ENCODE results near the gene SETDB2. TPM values are rescaled to one million over a fixed set of nuclear protein-coding genes. Genes with fewer than 3 reads are reported as not detected.

Gene SETDB2
- total RNA-seq, 4 donors from 2014 or later = 10.0 to 13.4 (median 10.6) TPM

DNA sequence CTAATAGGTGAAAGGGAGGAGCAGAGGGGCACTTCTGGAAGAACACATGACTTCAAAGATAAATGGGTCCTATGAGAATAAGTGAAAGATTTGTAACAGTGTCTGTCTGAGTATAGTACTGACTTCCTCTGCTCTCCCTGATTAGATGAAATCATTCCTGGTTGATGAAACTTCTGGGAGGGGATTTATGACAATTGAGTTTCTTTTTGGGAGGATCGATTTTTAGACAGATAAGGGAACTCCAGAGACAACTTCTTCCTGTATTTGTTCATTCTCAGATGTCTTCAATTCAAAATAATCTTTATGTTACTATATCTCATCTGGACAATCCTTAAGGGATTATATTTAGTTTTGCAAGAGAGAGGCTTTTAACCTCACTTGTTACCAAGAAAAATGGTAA is 20.0 kb downstream of the SETDB2 start:
- H3K4me3 ChIP-seq = no peak overlapping the region
- WGBS, 2 donors (ENCODE audit: low coverage in 1 of 2) = 60 to 72% methylated on average over 1 of the region's 1 CpG
- H3K9me3 ChIP-seq = peaks cover 0 to 7% (median 0%) of the 10 kb centered on the region in 3 donors
- H3K4me1 ChIP-seq = no peaks in the 10 kb centered on the region
- H3K27me3 ChIP-seq = no peaks in the 10 kb centered on the region
- TF ChIP-seq POLR2A (IDR thresholded peaks at IDR 0.05) (no peak), POLR2AphosphoS5 (IDR thresholded peaks at IDR 0.05) (no peak), EP300 (IDR thresholded peaks at IDR 0.05) (no peak)
- TF ChIP-seq, protein P1, sequence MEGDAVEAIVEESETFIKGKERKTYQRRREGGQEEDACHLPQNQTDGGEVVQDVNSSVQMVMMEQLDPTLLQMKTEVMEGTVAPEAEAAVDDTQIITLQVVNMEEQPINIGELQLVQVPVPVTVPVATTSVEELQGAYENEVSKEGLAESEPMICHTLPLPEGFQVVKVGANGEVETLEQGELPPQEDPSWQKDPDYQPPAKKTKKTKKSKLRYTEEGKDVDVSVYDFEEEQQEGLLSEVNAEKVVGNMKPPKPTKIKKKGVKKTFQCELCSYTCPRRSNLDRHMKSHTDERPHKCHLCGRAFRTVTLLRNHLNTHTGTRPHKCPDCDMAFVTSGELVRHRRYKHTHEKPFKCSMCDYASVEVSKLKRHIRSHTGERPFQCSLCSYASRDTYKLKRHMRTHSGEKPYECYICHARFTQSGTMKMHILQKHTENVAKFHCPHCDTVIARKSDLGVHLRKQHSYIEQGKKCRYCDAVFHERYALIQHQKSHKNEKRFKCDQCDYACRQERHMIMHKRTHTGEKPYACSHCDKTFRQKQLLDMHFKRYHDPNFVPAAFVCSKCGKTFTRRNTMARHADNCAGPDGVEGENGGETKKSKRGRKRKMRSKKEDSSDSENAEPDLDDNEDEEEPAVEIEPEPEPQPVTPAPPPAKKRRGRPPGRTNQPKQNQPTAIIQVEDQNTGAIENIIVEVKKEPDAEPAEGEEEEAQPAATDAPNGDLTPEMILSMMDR (IDR thresholded peaks at IDR 0.05) = no peak
- H3K36me3 ChIP-seq = peaks cover 0 to 76% of the 10 kb centered on the region in 2 donors
- no peak overlapping the region for H3K27ac ChIP-seq
- no peak for ATAC-seq

DNA sequence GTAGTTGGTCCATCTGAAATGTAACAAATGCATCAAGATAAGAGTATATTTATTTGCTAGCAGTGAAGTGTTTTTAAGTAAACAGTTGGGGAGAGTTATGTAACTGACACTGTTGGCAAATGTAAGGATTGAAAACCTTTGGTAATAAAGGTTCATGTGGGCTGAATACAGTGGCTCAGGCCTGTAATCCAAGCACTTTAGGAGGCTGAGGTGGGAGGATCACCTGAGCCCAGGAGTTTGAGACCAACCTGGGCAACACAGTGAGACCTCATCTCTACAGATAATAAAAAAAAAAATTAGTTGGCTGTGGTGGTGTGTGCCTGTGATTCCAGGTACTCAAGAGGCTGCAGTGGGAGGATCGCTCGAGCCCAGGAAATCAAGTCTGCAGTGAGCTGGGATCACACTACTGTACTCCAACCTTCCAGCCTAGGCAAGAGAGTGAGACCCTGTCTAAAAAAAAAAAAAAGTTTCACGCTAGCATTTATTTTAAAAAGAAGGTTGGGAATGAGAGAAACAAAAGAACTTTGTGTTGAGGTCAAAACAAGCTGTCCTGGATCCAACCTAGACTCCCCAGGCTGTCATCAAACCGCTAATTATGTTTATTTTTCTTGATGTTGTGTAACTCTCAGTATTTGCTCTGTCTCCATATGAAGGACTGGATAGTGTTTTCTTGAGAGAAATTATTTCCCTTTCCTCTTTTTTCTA is 20.7 kb downstream of the SETDB2 start:
- Histone ChIP-seq H3K27me3 (no peaks in the 10 kb centered on the region), H3K4me1 (no peaks in the 10 kb centered on the region), H3K36me3 (peaks cover 0 to 83% of the 10 kb centered on the region in 2 donors), H3K4me3 (no peak overlapping the region), H3K27ac (no peak overlapping the region), H3K9me3 (peaks cover 0 to 7% (median 0%) of the 10 kb centered on the region in 3 donors)
- ATAC-seq = no peak
- TF ChIP-seq POLR2AphosphoS5 (IDR thresholded peaks at IDR 0.05) (no peak), POLR2A (IDR thresholded peaks at IDR 0.05) (no peak), EP300 (IDR thresholded peaks at IDR 0.05) (no peak)
- TF ChIP-seq, protein P1 (IDR thresholded peaks at IDR 0.05) = no peak
- 85 to 100% methylated on average over 3 to 4 of the region's 4 CpGs for WGBS, 2 donors (ENCODE audit: low coverage in 1 of 2)

DNA sequence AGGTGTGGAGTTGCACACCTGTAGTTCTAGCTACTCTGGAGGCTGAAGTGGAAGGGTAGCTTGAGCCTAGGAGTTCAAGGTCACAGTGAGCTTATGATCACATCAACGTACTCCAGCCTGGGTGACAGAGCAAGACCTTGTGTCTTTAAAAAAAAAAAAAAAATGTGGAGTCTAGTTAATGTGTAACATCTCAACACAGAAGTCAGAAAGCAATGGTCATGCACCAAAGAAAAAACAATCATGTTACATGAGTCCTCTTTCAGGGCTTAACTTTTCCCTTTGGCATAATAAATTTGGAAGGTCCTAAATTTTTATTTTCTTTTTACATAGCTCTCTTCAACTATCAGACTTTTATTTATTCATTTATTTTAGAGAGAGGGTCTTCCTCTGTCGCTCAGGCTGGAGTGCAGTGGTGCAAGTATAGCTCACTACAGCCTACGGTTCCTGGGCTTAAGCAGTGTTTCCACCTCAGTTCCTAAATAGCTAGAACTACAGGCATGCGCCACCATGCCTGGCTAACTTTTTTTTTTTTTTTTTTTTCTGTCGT is 22.3 kb downstream of the SETDB2 start:
- Histone ChIP-seq H3K27ac (no peak overlapping the region), H3K4me1 (no peaks in the 10 kb centered on the region), H3K27me3 (no peaks in the 10 kb centered on the region), H3K4me3 (no peak overlapping the region), H3K9me3 (peaks cover 0 to 7% (median 0%) of the 10 kb centered on the region in 3 donors), H3K36me3 (peaks cover 0 to 91% of the 10 kb centered on the region in 2 donors)
- TF ChIP-seq POLR2AphosphoS5 (IDR thresholded peaks at IDR 0.05) (no peak), POLR2A (IDR thresholded peaks at IDR 0.05) (no peak), EP300 (IDR thresholded peaks at IDR 0.05) (no peak)
- TF ChIP-seq, protein P1 (IDR thresholded peaks at IDR 0.05) = no peak
- WGBS, 2 donors (ENCODE audit: low coverage in 1 of 2) = 87 to 100% methylated on average over 3 to 5 of the region's 5 CpGs
- no peak for ATAC-seq

DNA sequence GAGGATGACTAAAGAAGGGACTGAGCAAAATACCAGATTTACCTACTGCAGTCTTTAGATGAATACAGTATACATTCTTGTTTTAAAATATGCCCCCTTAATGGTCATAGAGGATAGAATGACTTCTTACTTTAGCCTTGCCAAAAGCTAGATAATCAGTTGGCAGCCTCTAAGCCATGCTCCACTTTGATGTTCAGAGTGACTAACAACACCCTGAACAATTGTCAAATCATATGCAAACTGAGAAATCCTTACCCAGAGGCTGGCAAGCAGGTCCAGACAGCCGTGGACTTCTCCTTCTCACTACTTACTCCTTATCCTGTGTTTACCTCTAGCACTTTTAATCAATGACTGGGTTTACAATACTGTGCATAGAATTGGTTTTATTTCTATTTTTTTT is 28.1 kb downstream of the SETDB2 start:
- TF ChIP-seq EP300 (IDR thresholded peaks at IDR 0.05) = no peak
- TF ChIP-seq POLR2AphosphoS5 (IDR thresholded peaks at IDR 0.05) = no peak
- TF ChIP-seq, protein P1 (IDR thresholded peaks at IDR 0.05) = no peak
- TF ChIP-seq POLR2A (IDR thresholded peaks at IDR 0.05) = no peak
- 38 to 70% methylated on average over 1 of the region's 1 CpG for WGBS, 2 donors (ENCODE audit: low coverage in 1 of 2)
- Histone ChIP-seq H3K27me3 (no peaks in the 10 kb centered on the region), H3K36me3 (peaks cover 0 to 88% of the 10 kb centered on the region in 2 donors), H3K4me3 (no peak overlapping the region), H3K27ac (no peak overlapping the region), H3K9me3 (no peaks in the 10 kb centered on the region), H3K4me1 (no peaks in the 10 kb centered on the region)
- no peak for ATAC-seq

DNA sequence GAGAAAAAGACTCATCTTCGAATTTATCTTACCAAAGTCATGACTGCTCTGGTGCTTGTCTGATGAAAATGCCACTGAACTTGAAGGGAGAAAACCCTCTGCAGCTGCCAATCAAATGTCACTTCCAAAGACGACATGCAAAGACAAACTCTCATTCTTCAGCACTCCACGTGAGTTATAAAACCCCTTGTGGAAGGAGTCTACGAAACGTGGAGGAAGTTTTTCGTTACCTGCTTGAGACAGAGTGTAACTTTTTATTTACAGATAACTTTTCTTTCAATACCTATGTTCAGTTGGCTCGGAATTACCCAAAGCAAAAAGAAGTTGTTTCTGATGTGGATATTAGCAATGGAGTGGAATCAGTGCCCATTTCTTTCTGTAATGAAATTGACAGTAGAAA is 32.5 kb downstream of the SETDB2 start:
- Histone ChIP-seq H3K9me3 (no peaks in the 10 kb centered on the region), H3K27me3 (no peaks in the 10 kb centered on the region), H3K27ac (no peak overlapping the region), H3K4me1 (no peaks in the 10 kb centered on the region), H3K36me3 (peaks cover 0 to 87% of the 10 kb centered on the region in 2 donors), H3K4me3 (no peak overlapping the region)
- WGBS, 2 donors (ENCODE audit: low coverage in 1 of 2) = 87 to 90% methylated on average over 7 of the region's 7 CpGs
- TF ChIP-seq, protein P1 (IDR thresholded peaks at IDR 0.05) = no peak
- TF ChIP-seq POLR2A (IDR thresholded peaks at IDR 0.05) (no peak), POLR2AphosphoS5 (IDR thresholded peaks at IDR 0.05) (no peak), EP300 (IDR thresholded peaks at IDR 0.05) (no peak)
- ATAC-seq = no peak
